HepG2 (cell line): Measurements from ENCODE around the gene NOTUM. TPM values are rescaled to one million over a fixed set of nuclear protein-coding genes. Genes with fewer than 3 reads are reported as not detected.

Experiments
- ATF7-NPFF ChIP-seq: sonication (generic); formaldehyde crosslinking; IDR thresholded peaks from 2 replicates; pipeline ENCODE4 v1.8.1; 2023; ENCODE audit warnings: mild to moderate bottlenecking, low read depth, missing genetic modification reagents, moderate library complexity
- BATF2 ChIP-seq: sonication (generic); formaldehyde crosslinking; IDR thresholded peaks from 2 replicates; pipeline ENCODE4 v1.8.0; 2022; ENCODE audit warnings: mild to moderate bottlenecking, missing genetic modification reagents, moderate library complexity
- HNF4A ChIP-seq: sonication (generic); formaldehyde crosslinking; IDR thresholded peaks from 2 replicates; pipeline ENCODE4 v1.4.0; 2020; ENCODE audit warnings: missing genetic modification reagents
- KDM2A ChIP-seq: sonication (generic); formaldehyde crosslinking; IDR thresholded peaks from 2 replicates; pipeline ENCODE4 v1.4.0; 2020; ENCODE audit warnings: low read depth, missing genetic modification reagents, borderline replicate concordance
- KLF13 ChIP-seq: sonication (generic); formaldehyde crosslinking; IDR thresholded peaks from 2 replicates; pipeline ENCODE4 v1.4.0; 2020; ENCODE audit warnings: mild to moderate bottlenecking, missing genetic modification reagents
- MLX ChIP-seq: IDR thresholded peaks from 2 replicates; pipeline ENCODE4 v1.6.1; 2016
- NCOR1 ChIP-seq: fragments of 200-600 bp; sonication (generic); IDR thresholded peaks from 2 replicates; pipeline ENCODE4 v1.7.0; 2017; ENCODE audit warnings: antibody characterized with exemption, low read length, borderline replicate concordance
- SRSF4 ChIP-seq: fragments of 200-400 bp; formaldehyde crosslinking; IDR thresholded peaks from one replicate; pipeline ENCODE4 v1.6.1; 2018; ENCODE audit warnings: mild to moderate bottlenecking, low read depth, low read length, moderate library complexity; ENCODE audit not compliant: poor library complexity, severe bottlenecking
- ZBTB44 ChIP-seq: sonication (generic); formaldehyde crosslinking; IDR thresholded peaks from 2 replicates; pipeline ENCODE4 v1.4.0; 2020; ENCODE audit warnings: missing genetic modification reagents
- ZMAT3 ChIP-seq: sonication (generic); formaldehyde crosslinking; conservative IDR thresholded peaks from 2 replicates; pipeline ENCODE4 v1.7.0; 2021; ENCODE audit warnings: missing genetic modification reagents
- ZNF720 ChIP-seq: sonication (generic); formaldehyde crosslinking; IDR thresholded peaks from 2 replicates; pipeline ENCODE4 v1.4.0; 2020; ENCODE audit warnings: missing genetic modification reagents
- polyA plus RNA-seq, 8 experiments: library from polyadenylated mRNA; depleted of rRNA in 3 of 8; stranded (reverse) in 7 of 8; unstranded in 1 of 8; fragments of >200 nt; fragmentation: Illumina TruSeq in 4 of 8; extraction: Trizol in 4 of 8; gene quantifications; 2 replicates each; pipeline versions ENCODE4 v1.2.1 to v1.2.3, GENCODE V29; 2011 to 2016; ENCODE audit warnings: low read depth in 4 of 8, missing spikeins in 1 of 8, mixed read lengths in 1 of 8; ENCODE audit not compliant: insufficient read depth in 1 of 8
- total RNA-seq, 5 experiments: library from RNA; depleted of rRNA; stranded (reverse); fragments of >200 nt; fragmentation: Illumina TruSeq; extraction: Trizol; gene quantifications; 2 replicates each; pipeline ENCODE4 v1.2.3, GENCODE V29; 2016; ENCODE audit warnings: low read depth in 1 of 5
- TF ChIP-seq, protein P1 (sequence below): sonication (generic); formaldehyde crosslinking; IDR thresholded peaks from 2 replicates; pipeline ENCODE4 v1.4.0; 2020; ENCODE audit warnings: missing genetic modification reagents
- TF ChIP-seq, protein P2 (sequence below): sonication (generic); formaldehyde crosslinking; IDR thresholded peaks from 2 replicates; pipeline ENCODE4 v1.4.0; 2020; ENCODE audit warnings: missing genetic modification reagents
- TF ChIP-seq, protein P3 (sequence below): sonication (generic); formaldehyde crosslinking; IDR thresholded peaks from 2 replicates; pipeline ENCODE4 v1.5.1; 2020; ENCODE audit warnings: mild to moderate bottlenecking, missing genetic modification reagents, moderate library complexity

NOTUM gene
- total and polyA plus RNA-seq, 2 of the 13 experiments (the other 11 are each of a cell fraction or from before 2014, with no cell fraction given): 150 to 160 TPM

- TF ChIP-seq, protein P1, sequence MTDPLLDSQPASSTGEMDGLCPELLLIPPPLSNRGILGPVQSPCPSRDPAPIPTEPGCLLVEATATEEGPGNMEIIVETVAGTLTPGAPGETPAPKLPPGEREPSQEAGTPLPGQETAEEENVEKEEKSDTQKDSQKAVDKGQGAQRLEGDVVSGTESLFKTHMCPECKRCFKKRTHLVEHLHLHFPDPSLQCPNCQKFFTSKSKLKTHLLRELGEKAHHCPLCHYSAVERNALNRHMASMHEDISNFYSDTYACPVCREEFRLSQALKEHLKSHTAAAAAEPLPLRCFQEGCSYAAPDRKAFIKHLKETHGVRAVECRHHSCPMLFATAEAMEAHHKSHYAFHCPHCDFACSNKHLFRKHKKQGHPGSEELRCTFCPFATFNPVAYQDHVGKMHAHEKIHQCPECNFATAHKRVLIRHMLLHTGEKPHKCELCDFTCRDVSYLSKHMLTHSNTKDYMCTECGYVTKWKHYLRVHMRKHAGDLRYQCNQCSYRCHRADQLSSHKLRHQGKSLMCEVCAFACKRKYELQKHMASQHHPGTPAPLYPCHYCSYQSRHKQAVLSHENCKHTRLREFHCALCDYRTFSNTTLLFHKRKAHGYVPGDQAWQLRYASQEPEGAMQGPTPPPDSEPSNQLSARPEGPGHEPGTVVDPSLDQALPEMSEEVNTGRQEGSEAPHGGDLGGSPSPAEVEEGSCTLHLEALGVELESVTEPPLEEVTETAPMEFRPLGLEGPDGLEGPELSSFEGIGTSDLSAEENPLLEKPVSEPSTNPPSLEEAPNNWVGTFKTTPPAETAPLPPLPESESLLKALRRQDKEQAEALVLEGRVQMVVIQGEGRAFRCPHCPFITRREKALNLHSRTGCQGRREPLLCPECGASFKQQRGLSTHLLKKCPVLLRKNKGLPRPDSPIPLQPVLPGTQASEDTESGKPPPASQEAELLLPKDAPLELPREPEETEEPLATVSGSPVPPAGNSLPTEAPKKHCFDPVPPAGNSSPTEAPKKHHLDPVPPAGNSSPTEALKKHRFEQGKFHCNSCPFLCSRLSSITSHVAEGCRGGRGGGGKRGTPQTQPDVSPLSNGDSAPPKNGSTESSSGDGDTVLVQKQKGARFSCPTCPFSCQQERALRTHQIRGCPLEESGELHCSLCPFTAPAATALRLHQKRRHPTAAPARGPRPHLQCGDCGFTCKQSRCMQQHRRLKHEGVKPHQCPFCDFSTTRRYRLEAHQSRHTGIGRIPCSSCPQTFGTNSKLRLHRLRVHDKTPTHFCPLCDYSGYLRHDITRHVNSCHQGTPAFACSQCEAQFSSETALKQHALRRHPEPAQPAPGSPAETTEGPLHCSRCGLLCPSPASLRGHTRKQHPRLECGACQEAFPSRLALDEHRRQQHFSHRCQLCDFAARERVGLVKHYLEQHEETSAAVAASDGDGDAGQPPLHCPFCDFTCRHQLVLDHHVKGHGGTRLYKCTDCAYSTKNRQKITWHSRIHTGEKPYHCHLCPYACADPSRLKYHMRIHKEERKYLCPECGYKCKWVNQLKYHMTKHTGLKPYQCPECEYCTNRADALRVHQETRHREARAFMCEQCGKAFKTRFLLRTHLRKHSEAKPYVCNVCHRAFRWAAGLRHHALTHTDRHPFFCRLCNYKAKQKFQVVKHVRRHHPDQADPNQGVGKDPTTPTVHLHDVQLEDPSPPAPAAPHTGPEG (CRISPR knock-in tag): peak; percentile 61; the same call in 1 of the 2 replicates
- TF ChIP-seq NCOR1: no peak
- TF ChIP-seq KDM2A (CRISPR knock-in tag): no peak
- peak; percentile 61 for TF ChIP-seq HNF4A
- no peak for TF ChIP-seq KLF13 (CRISPR knock-in tag)
- TF ChIP-seq ZBTB44: no peak
- TF ChIP-seq, protein P2, sequence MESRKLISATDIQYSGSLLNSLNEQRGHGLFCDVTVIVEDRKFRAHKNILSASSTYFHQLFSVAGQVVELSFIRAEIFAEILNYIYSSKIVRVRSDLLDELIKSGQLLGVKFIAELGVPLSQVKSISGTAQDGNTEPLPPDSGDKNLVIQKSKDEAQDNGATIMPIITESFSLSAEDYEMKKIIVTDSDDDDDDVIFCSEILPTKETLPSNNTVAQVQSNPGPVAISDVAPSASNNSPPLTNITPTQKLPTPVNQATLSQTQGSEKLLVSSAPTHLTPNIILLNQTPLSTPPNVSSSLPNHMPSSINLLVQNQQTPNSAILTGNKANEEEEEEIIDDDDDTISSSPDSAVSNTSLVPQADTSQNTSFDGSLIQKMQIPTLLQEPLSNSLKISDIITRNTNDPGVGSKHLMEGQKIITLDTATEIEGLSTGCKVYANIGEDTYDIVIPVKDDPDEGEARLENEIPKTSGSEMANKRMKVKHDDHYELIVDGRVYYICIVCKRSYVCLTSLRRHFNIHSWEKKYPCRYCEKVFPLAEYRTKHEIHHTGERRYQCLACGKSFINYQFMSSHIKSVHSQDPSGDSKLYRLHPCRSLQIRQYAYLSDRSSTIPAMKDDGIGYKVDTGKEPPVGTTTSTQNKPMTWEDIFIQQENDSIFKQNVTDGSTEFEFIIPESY (CRISPR knock-in tag): no peak
- TF ChIP-seq SRSF4: no peak
- peak; percentile 60; the same call in 1 of the 2 replicates for TF ChIP-seq ZMAT3 (CRISPR knock-in tag)
- TF ChIP-seq MLX (CRISPR knock-in tag): no peak
- TF ChIP-seq, protein P3, sequence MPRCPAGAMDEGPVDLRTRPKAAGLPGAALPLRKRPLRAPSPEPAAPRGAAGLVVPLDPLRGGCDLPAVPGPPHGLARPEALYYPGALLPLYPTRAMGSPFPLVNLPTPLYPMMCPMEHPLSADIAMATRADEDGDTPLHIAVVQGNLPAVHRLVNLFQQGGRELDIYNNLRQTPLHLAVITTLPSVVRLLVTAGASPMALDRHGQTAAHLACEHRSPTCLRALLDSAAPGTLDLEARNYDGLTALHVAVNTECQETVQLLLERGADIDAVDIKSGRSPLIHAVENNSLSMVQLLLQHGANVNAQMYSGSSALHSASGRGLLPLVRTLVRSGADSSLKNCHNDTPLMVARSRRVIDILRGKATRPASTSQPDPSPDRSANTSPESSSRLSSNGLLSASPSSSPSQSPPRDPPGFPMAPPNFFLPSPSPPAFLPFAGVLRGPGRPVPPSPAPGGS: no peak
- TF ChIP-seq ATF7-NPFF (CRISPR knock-in tag): no peak
- no peak for TF ChIP-seq ZNF720 (CRISPR knock-in tag)
- TF ChIP-seq BATF2 (CRISPR knock-in tag): no peak
These were observed 3.3 kb upstream of the NOTUM start (continued) for GRCh38 chr17:81964081-81964849.
